GM23338 (cell line): ENCODE results near the gene ZNF277. TPM values are rescaled to one million over a fixed set of nuclear protein-coding genes. Genes with fewer than 3 reads are reported as not detected.

Experiments
- ATAC-seq: fragments of 200-7000 bp; cut with Tn5 transposase; 3 replicates; pipeline ENCODE4 v1.9.1; 2020
- DNase-seq: peaks from one replicate; pipeline ENCODE4 v3.0.0-alpha.2; 2015; ENCODE audit warnings: low spot score
- H2AFZ ChIP-seq: fragments of 200-600 bp; sonication (generic); 2 replicates; pipeline ENCODE4 v1.8.0; 2016; ENCODE audit warnings: antibody characterized with exemption, mild to moderate bottlenecking, moderate library complexity
- H3F3A ChIP-seq: fragments of 200-600 bp; sonication (generic); replicated peaks from 2 replicates; pipeline ENCODE4 v1.8.0; 2017; ENCODE audit warnings: antibody characterized with exemption, mixed run types, low read depth
- H3K27ac ChIP-seq: fragments of 200-600 bp; sonication (generic); 2 replicates; pipeline ENCODE4 v1.6.1; 2016; ENCODE audit warnings: low read depth
- H3K27me3 ChIP-seq: fragments of 200-600 bp; sonication (generic); 2 replicates; pipeline ENCODE4 v1.8.0; 2016; ENCODE audit warnings: mild to moderate bottlenecking, mixed run types, moderate library complexity; ENCODE audit not compliant: insufficient read depth
- H3K36me3 ChIP-seq: fragments of 200-600 bp; sonication (generic); 2 replicates; pipeline ENCODE4 v1.8.0; 2016; ENCODE audit warnings: mild to moderate bottlenecking; ENCODE audit not compliant: insufficient read depth
- H3K4me1 ChIP-seq: fragments of 200-600 bp; sonication (generic); 2 replicates; pipeline ENCODE4 v1.8.0; 2016; ENCODE audit warnings: mild to moderate bottlenecking, moderate library complexity; ENCODE audit not compliant: insufficient read depth
- H3K4me2 ChIP-seq: fragments of 200-600 bp; sonication (generic); 2 replicates; pipeline ENCODE4 v1.7.1; 2017; ENCODE audit warnings: mixed run types
- H3K4me3 ChIP-seq: fragments of 200-600 bp; sonication (generic); 2 replicates; pipeline ENCODE4 v1.6.1; 2016; ENCODE audit warnings: mixed run types
- H3K79me2 ChIP-seq: fragments of 200-600 bp; sonication (generic); replicated peaks from 2 replicates; pipeline ENCODE4 v1.8.0; 2017; ENCODE audit warnings: mild to moderate bottlenecking; ENCODE audit not compliant: insufficient read depth
- H3K9me2 ChIP-seq: fragments of 200-600 bp; sonication (generic); 2 replicates; pipeline ENCODE4 v1.8.0; 2017; ENCODE audit not compliant: insufficient read depth
- H4K20me1 ChIP-seq: fragments of 200-600 bp; sonication (generic); replicated peaks from 2 replicates; pipeline ENCODE4 v1.8.0; 2017; ENCODE audit warnings: mild to moderate bottlenecking; ENCODE audit not compliant: insufficient read depth
- H3K27ac Mint-ChIP-seq: 2 replicates; pipeline ENCODE4 v1.8.0; 2020; ENCODE audit warnings: inconsistent platforms, mild to moderate bottlenecking, moderate library complexity, mixed read lengths
- H3K27me3 Mint-ChIP-seq: 3 replicates; pipeline ENCODE4 v1.8.0; 2022; ENCODE audit warnings: low read depth, mild to moderate bottlenecking, moderate library complexity, mixed read lengths, inconsistent platforms; ENCODE audit not compliant: insufficient read depth, poor library complexity
- H3K36me3 Mint-ChIP-seq: 3 replicates; pipeline ENCODE4 v1.8.0; 2021; ENCODE audit warnings: low read depth, mild to moderate bottlenecking, inconsistent platforms, moderate library complexity, mixed read lengths
- H3K4me1 Mint-ChIP-seq: 3 replicates; pipeline ENCODE4 v1.8.0; 2020; ENCODE audit warnings: mild to moderate bottlenecking, inconsistent platforms, mixed read lengths
- H3K4me3 Mint-ChIP-seq: 3 replicates; pipeline ENCODE4 v1.8.0; 2021; ENCODE audit warnings: moderate library complexity, mild to moderate bottlenecking, inconsistent platforms, mixed read lengths
- H3K9me3 Mint-ChIP-seq: 3 replicates; pipeline ENCODE4 v1.8.0; 2020; ENCODE audit warnings: moderate library complexity, mild to moderate bottlenecking, inconsistent platforms, mixed read lengths
- CREB1 ChIP-seq: fragments of 250-450 bp; sonication (Bioruptor Pico); IDR thresholded peaks from 2 replicates; pipeline ENCODE4 v1.5.0; 2020; ENCODE audit warnings: low read depth, mild to moderate bottlenecking, moderate library complexity
- EZH2 ChIP-seq: fragments of 200-600 bp; sonication (generic); IDR thresholded peaks from one replicate; pipeline ENCODE4 v1.8.0; 2017; ENCODE audit warnings: antibody characterized with exemption, mild to moderate bottlenecking, low read depth; ENCODE audit not compliant: unreplicated experiment
- EZH2phosphoT487 ChIP-seq: fragments of 200-600 bp; sonication (generic); IDR thresholded peaks from one replicate; pipeline ENCODE4 v1.8.1; 2018; ENCODE audit warnings: antibody characterized with exemption; ENCODE audit not compliant: unreplicated experiment
- JUNB ChIP-seq: IDR thresholded peaks from one replicate; pipeline ENCODE4 v1.6.1; 2016; ENCODE audit warnings: antibody characterized with exemption; ENCODE audit not compliant: unreplicated experiment
- NANOG ChIP-seq: IDR thresholded peaks from 2 replicates; pipeline ENCODE4 v1.6.1; 2016; ENCODE audit warnings: antibody characterized with exemption, borderline replicate concordance
- POLR2AphosphoS5 ChIP-seq: IDR thresholded peaks from 2 replicates; pipeline ENCODE4 v1.6.1; 2016; ENCODE audit warnings: antibody characterized with exemption, low read depth
- STAT1 ChIP-seq: IDR thresholded peaks from one replicate; pipeline ENCODE4 v1.6.1; 2016; ENCODE audit warnings: antibody characterized with exemption; ENCODE audit not compliant: unreplicated experiment
- ZNF114 ChIP-seq: fragments of 250-450 bp; sonication (Bioruptor Pico); IDR thresholded peaks from 2 replicates; pipeline ENCODE4 v1.5.0; 2020; ENCODE audit warnings: mild to moderate bottlenecking, moderate library complexity
- ZNF331 ChIP-seq: fragments of 250-450 bp; sonication (Bioruptor Pico); IDR thresholded peaks from 2 replicates; pipeline ENCODE4 v1.5.0; 2020; ENCODE audit warnings: low read depth, mild to moderate bottlenecking, moderate library complexity
- polyA plus RNA-seq: library from polyadenylated mRNA; unstranded; fragments of >200 nt; fragmentation: Nextera tagmentation; extraction: Ambion mirVana; gene quantifications from 2 replicates; pipeline ENCODE4 v1.2.1, GENCODE V29; 2016
- total RNA-seq: library from RNA; depleted of rRNA; stranded (reverse); fragments of >200 nt; shearing (Covaris generic); gene quantifications from 2 replicates; pipeline ENCODE4 v1.2.3, GENCODE V29; 2014
- TF ChIP-seq, protein P1 (sequence below): IDR thresholded peaks from one replicate; pipeline ENCODE4 v1.6.1; 2018; ENCODE audit warnings: antibody characterized with exemption; ENCODE audit not compliant: unreplicated experiment
- TF ChIP-seq, protein P2 (sequence below): fragments of 250-450 bp; sonication (Bioruptor Pico); IDR thresholded peaks from 2 replicates; pipeline ENCODE4 v1.5.0; 2020; ENCODE audit warnings: mild to moderate bottlenecking, moderate library complexity

ZNF277 gene
- total and polyA plus RNA-seq, 2 experiments from 2014 or later: 25.4 to 28.9 TPM

GRCh38 chr7:112228632-112229031, 22.1 kb downstream of the ZNF277 start:
- Mint-ChIP-seq H3K27me3 (peaks cover 2% of the 10 kb centered on the region), H3K4me3 (no peak overlapping the region), H3K4me1 (peaks cover 24% of the 10 kb centered on the region), H3K9me3 (no peaks in the 10 kb centered on the region; the same call in 2 of the 3 replicates), H3K27ac (no peak overlapping the region), H3K36me3 (no peaks in the 10 kb centered on the region)
- H3K27me3 ChIP-seq: no peaks in the 10 kb centered on the region
- 0 out of 2 replicates have a peak, but pooled peaks cover 4% of the 10 kb centered on the region for H3K9me2 ChIP-seq
- no peak overlapping the region for H2AFZ ChIP-seq
- 0 out of 2 replicates have a peak, but pooled peaks cover 5% of the 10 kb centered on the region for H4K20me1 ChIP-seq
- H3K79me2 ChIP-seq: peaks cover 87% of the 10 kb centered on the region
- no peak overlapping the region for H3K27ac ChIP-seq
- no peaks in the 10 kb centered on the region for H3F3A ChIP-seq
- H3K4me2 ChIP-seq: no peak overlapping the region
- H3K4me1 ChIP-seq: peaks cover 33% of the 10 kb centered on the region
- ATAC-seq (no peak), DNase-seq (no peak)
- H3K36me3 ChIP-seq: no peaks in the 10 kb centered on the region
- no peak overlapping the region for H3K4me3 ChIP-seq
- TF ChIP-seq ZNF114: no peak
- TF ChIP-seq NANOG: no peak
- no peak for TF ChIP-seq JUNB
- no peak for TF ChIP-seq EZH2
- no peak for TF ChIP-seq EZH2phosphoT487
- no peak for TF ChIP-seq POLR2AphosphoS5
- TF ChIP-seq ZNF331 (CRISPR knock-in tag): no peak
- TF ChIP-seq STAT1: no peak

DNA sequence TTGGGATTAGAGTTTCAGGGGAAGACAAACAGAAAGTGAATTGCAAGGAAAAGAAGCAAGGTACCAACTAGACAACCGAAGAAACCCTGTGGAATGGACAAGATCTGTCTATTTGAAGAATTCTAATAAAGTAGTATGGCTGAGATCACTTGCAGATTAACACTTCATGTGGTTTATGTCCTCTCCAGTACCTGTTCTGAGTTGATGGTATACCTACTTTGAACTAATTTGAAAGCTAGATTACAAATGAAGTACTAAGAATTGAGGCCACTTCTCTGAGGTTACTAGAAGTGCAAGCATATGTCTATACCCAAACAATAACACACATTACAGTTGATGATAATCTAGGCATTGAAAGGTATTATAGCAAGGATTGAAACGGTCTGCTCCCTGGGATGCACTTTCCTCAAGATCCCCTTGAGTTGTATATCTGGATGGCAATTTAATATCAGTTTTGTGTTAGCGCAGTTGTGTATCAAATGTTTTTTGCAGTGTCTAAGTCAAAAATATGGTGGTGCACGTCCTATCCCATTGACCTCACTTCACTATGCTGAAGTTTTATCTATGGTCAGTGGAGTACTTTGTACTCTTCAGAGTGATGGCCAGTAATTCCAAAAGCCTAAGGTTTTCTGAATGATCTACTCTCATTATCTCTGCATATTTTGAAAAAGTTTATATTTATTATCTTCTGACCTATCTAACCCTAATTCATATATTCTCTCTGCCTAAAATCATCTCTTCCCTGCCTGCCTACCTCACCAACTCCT, 25.9 kb downstream of the ZNF277 start:
- Mint-ChIP-seq H3K27ac (no peak overlapping the region), H3K9me3 (no peaks in the 10 kb centered on the region), H3K27me3 (peaks cover 4% of the 10 kb centered on the region), H3K4me3 (no peak overlapping the region), H3K36me3 (peaks cover 4% of the 10 kb centered on the region; the same call in 1 of the 3 replicates), H3K4me1 (peaks cover 8% of the 10 kb centered on the region; the same call in 1 of the 3 replicates)
- H3K9me2 ChIP-seq: 0 out of 2 replicates have a peak, but pooled peaks cover 4% of the 10 kb centered on the region
- no peak for DNase-seq
- H3K79me2 ChIP-seq: peaks cover 78% of the 10 kb centered on the region
- H3K4me2 ChIP-seq: no peak overlapping the region
- H3F3A ChIP-seq: no peaks in the 10 kb centered on the region
- H3K4me3 ChIP-seq: no peak overlapping the region
- no peaks in the 10 kb centered on the region for H3K36me3 ChIP-seq
- no peaks in the 10 kb centered on the region for H3K27me3 ChIP-seq
- peaks cover 5% of the 10 kb centered on the region; the same call in 1 of the 2 replicates for H4K20me1 ChIP-seq
- H3K4me1 ChIP-seq: peaks cover 13% of the 10 kb centered on the region; the same call in 1 of the 2 replicates
- no peak for ATAC-seq
- no peak overlapping the region for H2AFZ ChIP-seq
- no peak overlapping the region for H3K27ac ChIP-seq
- TF ChIP-seq, protein P1, sequence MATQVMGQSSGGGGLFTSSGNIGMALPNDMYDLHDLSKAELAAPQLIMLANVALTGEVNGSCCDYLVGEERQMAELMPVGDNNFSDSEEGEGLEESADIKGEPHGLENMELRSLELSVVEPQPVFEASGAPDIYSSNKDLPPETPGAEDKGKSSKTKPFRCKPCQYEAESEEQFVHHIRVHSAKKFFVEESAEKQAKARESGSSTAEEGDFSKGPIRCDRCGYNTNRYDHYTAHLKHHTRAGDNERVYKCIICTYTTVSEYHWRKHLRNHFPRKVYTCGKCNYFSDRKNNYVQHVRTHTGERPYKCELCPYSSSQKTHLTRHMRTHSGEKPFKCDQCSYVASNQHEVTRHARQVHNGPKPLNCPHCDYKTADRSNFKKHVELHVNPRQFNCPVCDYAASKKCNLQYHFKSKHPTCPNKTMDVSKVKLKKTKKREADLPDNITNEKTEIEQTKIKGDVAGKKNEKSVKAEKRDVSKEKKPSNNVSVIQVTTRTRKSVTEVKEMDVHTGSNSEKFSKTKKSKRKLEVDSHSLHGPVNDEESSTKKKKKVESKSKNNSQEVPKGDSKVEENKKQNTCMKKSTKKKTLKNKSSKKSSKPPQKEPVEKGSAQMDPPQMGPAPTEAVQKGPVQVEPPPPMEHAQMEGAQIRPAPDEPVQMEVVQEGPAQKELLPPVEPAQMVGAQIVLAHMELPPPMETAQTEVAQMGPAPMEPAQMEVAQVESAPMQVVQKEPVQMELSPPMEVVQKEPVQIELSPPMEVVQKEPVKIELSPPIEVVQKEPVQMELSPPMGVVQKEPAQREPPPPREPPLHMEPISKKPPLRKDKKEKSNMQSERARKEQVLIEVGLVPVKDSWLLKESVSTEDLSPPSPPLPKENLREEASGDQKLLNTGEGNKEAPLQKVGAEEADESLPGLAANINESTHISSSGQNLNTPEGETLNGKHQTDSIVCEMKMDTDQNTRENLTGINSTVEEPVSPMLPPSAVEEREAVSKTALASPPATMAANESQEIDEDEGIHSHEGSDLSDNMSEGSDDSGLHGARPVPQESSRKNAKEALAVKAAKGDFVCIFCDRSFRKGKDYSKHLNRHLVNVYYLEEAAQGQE: no peak
- TF ChIP-seq JUNB (no peak), POLR2AphosphoS5 (no peak), EZH2phosphoT487 (no peak), CREB1 (CRISPR knock-in tag) (no peak)
- TF ChIP-seq, protein P2, sequence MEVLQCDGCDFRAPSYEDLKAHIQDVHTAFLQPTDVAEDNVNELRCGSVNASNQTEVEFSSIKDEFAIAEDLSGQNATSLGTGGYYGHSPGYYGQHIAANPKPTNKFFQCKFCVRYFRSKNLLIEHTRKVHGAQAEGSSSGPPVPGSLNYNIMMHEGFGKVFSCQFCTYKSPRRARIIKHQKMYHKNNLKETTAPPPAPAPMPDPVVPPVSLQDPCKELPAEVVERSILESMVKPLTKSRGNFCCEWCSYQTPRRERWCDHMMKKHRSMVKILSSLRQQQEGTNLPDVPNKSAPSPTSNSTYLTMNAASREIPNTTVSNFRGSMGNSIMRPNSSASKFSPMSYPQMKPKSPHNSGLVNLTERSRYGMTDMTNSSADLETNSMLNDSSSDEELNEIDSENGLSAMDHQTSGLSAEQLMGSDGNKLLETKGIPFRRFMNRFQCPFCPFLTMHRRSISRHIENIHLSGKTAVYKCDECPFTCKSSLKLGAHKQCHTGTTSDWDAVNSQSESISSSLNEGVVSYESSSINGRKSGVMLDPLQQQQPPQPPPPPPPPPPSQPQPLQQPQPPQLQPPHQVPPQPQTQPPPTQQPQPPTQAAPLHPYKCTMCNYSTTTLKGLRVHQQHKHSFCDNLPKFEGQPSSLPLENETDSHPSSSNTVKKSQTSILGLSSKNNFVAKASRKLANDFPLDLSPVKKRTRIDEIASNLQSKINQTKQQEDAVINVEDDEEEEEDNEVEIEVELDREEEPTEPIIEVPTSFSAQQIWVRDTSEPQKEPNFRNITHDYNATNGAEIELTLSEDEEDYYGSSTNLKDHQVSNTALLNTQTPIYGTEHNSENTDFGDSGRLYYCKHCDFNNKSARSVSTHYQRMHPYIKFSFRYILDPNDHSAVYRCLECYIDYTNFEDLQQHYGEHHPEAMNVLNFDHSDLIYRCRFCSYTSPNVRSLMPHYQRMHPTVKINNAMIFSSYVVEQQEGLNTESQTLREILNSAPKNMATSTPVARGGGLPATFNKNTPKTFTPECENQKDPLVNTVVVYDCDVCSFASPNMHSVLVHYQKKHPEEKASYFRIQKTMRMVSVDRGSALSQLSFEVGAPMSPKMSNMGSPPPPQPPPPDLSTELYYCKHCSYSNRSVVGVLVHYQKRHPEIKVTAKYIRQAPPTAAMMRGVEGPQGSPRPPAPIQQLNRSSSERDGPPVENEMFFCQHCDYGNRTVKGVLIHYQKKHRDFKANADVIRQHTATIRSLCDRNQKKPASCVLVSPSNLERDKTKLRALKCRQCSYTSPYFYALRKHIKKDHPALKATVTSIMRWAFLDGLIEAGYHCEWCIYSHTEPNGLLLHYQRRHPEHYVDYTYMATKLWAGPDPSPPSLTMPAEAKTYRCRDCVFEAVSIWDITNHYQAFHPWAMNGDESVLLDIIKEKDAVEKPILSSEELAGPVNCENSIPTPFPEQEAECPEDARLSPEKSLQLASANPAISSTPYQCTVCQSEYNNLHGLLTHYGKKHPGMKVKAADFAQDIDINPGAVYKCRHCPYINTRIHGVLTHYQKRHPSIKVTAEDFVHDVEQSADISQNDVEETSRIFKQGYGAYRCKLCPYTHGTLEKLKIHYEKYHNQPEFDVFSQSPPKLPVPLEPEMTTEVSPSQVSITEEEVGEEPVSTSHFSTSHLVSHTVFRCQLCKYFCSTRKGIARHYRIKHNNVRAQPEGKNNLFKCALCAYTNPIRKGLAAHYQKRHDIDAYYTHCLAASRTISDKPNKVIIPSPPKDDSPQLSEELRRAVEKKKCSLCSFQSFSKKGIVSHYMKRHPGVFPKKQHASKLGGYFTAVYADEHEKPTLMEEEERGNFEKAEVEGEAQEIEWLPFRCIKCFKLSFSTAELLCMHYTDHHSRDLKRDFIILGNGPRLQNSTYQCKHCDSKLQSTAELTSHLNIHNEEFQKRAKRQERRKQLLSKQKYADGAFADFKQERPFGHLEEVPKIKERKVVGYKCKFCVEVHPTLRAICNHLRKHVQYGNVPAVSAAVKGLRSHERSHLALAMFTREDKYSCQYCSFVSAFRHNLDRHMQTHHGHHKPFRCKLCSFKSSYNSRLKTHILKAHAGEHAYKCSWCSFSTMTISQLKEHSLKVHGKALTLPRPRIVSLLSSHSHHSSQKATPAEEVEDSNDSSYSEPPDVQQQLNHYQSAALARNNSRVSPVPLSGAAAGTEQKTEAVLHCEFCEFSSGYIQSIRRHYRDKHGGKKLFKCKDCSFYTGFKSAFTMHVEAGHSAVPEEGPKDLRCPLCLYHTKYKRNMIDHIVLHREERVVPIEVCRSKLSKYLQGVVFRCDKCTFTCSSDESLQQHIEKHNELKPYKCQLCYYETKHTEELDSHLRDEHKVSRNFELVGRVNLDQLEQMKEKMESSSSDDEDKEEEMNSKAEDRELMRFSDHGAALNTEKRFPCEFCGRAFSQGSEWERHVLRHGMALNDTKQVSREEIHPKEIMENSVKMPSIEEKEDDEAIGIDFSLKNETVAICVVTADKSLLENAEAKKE (CRISPR knock-in tag): no peak
